Liver (tissue), 9 donors: ENCODE measurements around the gene MAP2K4. TPM values are rescaled to one million over a fixed set of nuclear protein-coding genes. Genes with fewer than 3 reads are reported as not detected.
"Not testable (repeated sequence)": the region's sequence is repeated elsewhere in the genome, so short reads cannot be mapped to it uniquely, and the experiment has no call there.

Experiments
- DNase-seq: peaks from one replicate; pipeline ENCODE4 v3.0.0-alpha.2; 2017; ENCODE audit warnings: low spot score
- H3K27ac ChIP-seq, 2 donors: one replicate each; pipeline ENCODE4 v1.7.0; 2013; ENCODE audit warnings: inconsistent platforms in 2 of 2, low read length in 2 of 2, control low read depth in 1 of 2, low read depth in 1 of 2, mild to moderate bottlenecking in 1 of 2
- H3K27me3 ChIP-seq, 4 donors: one replicate each; pipeline versions ENCODE4 v1.6.1 to v1.7.0; 2013; ENCODE audit warnings: low read length in 3 of 4, inconsistent platforms in 1 of 4, mild to moderate bottlenecking in 1 of 4, moderate library complexity in 1 of 4; ENCODE audit not compliant: control insufficient read depth in 4 of 4, insufficient read depth in 4 of 4
- H3K36me3 ChIP-seq, 4 donors: one replicate each; pipeline versions ENCODE4 v1.6.1 to v1.7.0; 2013; ENCODE audit warnings: low read length in 3 of 4, mild to moderate bottlenecking in 3 of 4, low read depth in 1 of 4, moderate library complexity in 1 of 4; ENCODE audit not compliant: control insufficient read depth in 4 of 4, insufficient read depth in 3 of 4
- H3K4me1 ChIP-seq, 4 donors: one replicate each; pipeline versions ENCODE4 v1.6.1 to v1.7.0; 2013; ENCODE audit warnings: low read length in 3 of 4, mild to moderate bottlenecking in 3 of 4, moderate library complexity in 1 of 4; ENCODE audit not compliant: control insufficient read depth in 4 of 4, insufficient read depth in 4 of 4
- H3K4me3 ChIP-seq, 3 donors: one replicate each; pipeline versions ENCODE4 v1.6.1 to v1.7.0; 2013; ENCODE audit warnings: low read length in 3 of 3, control low read depth in 1 of 3, low read depth in 1 of 3, mild to moderate bottlenecking in 1 of 3
- H3K9ac ChIP-seq, 2 donors: one replicate each; pipeline ENCODE4 v1.7.0; 2013; ENCODE audit warnings: low read length in 2 of 2, mild to moderate bottlenecking in 2 of 2, moderate library complexity in 2 of 2, control low read depth in 1 of 2, low read depth in 1 of 2
- H3K9me3 ChIP-seq, 4 donors: one replicate each; pipeline versions ENCODE4 v1.6.1 to v1.7.0; 2013; ENCODE audit warnings: low read length in 3 of 4; ENCODE audit not compliant: control insufficient read depth in 4 of 4
- EGR1 ChIP-seq, 2 donors: IDR thresholded peaks; 2 replicates each; pipeline ENCODE4 v1.6.1; 2016 to 2018; ENCODE audit warnings: antibody characterized with exemption in 2 of 2, low read depth in 2 of 2
- FOXA1 ChIP-seq: IDR thresholded peaks from 2 replicates; pipeline ENCODE4 v1.6.1; 2016; ENCODE audit warnings: antibody characterized with exemption
- FOXA2 ChIP-seq: IDR thresholded peaks from 2 replicates; pipeline ENCODE4 v1.6.1; 2016; ENCODE audit warnings: antibody characterized with exemption
- GABPA ChIP-seq, 2 donors: IDR thresholded peaks in 1 of 2; conservative IDR thresholded peaks in 1 of 2; 2 replicates each; pipeline ENCODE4 v1.6.1; 2016; ENCODE audit warnings: antibody characterized with exemption in 2 of 2, mild to moderate bottlenecking in 1 of 2, moderate library complexity in 1 of 2
- HNF4A ChIP-seq, 2 donors: conservative IDR thresholded peaks; 2 replicates each; pipeline ENCODE4 v1.6.1; 2016; ENCODE audit warnings: antibody characterized with exemption in 2 of 2, mild to moderate bottlenecking in 2 of 2
- NR2F2 ChIP-seq: IDR thresholded peaks from 2 replicates; pipeline ENCODE4 v1.6.1; 2016; ENCODE audit warnings: antibody characterized with exemption
- RAD21 ChIP-seq, 2 donors: IDR thresholded peaks; 2 replicates each; pipeline ENCODE4 v1.6.1; 2016; ENCODE audit warnings: antibody characterized with exemption in 2 of 2, mild to moderate bottlenecking in 2 of 2
- RXRA ChIP-seq, 2 donors: IDR thresholded peaks; 2 replicates each; pipeline ENCODE4 v1.6.1; 2017 to 2018; ENCODE audit warnings: antibody characterized with exemption in 2 of 2, mild to moderate bottlenecking in 1 of 2
- SP1 ChIP-seq: IDR thresholded peaks from 2 replicates; pipeline ENCODE4 v1.6.1; 2018; ENCODE audit warnings: antibody characterized with exemption, mild to moderate bottlenecking
- TAF1 ChIP-seq: conservative IDR thresholded peaks from 2 replicates; pipeline ENCODE4 v1.6.1; 2016; ENCODE audit warnings: antibody characterized with exemption, mild to moderate bottlenecking
- YY1 ChIP-seq: IDR thresholded peaks from 2 replicates; pipeline ENCODE4 v1.6.1; 2016; ENCODE audit warnings: antibody characterized with exemption, mild to moderate bottlenecking
- WGBS: extraction: QIAGEN DNeasy Blood & Tissue Kit; methylation state at CpG from one replicate; pipeline ENCODE4 v1.1.7; 2013; 5-methylcytosine and 5-hydroxymethylcytosine counted together
- polyA plus RNA-seq, 2 donors: library from polyadenylated mRNA; stranded (reverse) in 1 of 2; unstranded in 1 of 2; fragments of 200-250 nt in 1 of 2; fragments of >200 nt in 1 of 2; fragmentation: Nextera tagmentation in 1 of 2; extraction: Ambion mirVana in 1 of 2; gene quantifications; one replicate each; pipeline versions ENCODE4 v1.2.1 to v1.2.3, GENCODE V29; 2013 to 2015
- total RNA-seq, 2 donors: library from RNA; depleted of rRNA; stranded (reverse); fragments of >200 nt; gene quantifications; one replicate each; pipeline ENCODE4 v1.2.3, GENCODE V29; 2014
- TF ChIP-seq, protein P1 (sequence below): IDR thresholded peaks from 2 replicates; pipeline ENCODE4 v1.6.1; 2016; ENCODE audit warnings: antibody characterized with exemption, mild to moderate bottlenecking
- TF ChIP-seq, protein P2 (sequence below): IDR thresholded peaks from 2 replicates; pipeline ENCODE4 v1.6.1; 2016; ENCODE audit warnings: antibody characterized with exemption
- TF ChIP-seq, protein P3 (sequence below): IDR thresholded peaks from 2 replicates; pipeline ENCODE4 v1.6.1; 2016; ENCODE audit warnings: antibody characterized with exemption
- TF ChIP-seq, protein P4 (sequence below): IDR thresholded peaks from 2 replicates; pipeline ENCODE4 v1.6.1; 2016; ENCODE audit warnings: antibody characterized with exemption
- TF ChIP-seq, protein P5 (sequence below): fragments of 150-350 bp; IDR thresholded peaks from 2 replicates; pipeline ENCODE4 v1.5.1; 2017; ENCODE audit warnings: improper control_type of control experiment, low read depth, low read length; ENCODE audit not compliant: missing input control
- donor health status: healthy.
- donor health status: healthy.
- donor health status: healthy.
- donor health status: healthy.
- donor health status: healthy.

Gene MAP2K4
- total and polyA plus RNA-seq, 4 donors = 9.2 to 23.8 (median 14.7) TPM

DNA sequence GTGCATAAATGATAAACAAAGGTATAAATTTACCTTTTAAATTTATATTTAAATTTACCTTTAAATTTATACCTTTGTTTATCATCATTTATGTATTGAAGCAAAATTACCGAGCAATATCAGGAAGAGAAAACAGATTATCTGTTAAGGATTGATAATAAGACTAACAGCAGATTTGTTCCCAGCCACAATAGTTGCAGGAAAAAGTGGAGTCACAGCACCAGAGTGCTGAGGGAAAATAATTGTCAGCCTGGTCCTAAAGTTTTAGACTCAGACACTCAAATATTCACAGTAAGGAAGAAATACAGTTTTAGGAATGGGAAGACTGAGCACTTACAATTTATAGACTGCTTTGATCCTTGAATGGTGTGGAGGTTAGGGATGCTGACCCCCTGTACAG lies 117.2 kb downstream of the MAP2K4 start:
- WGBS = 97% methylated on average over 1 of the region's 1 CpG
- no peak for TF ChIP-seq RAD21 (IDR thresholded peaks at IDR 0.05)
- no peak for TF ChIP-seq TAF1
- TF ChIP-seq, protein P1, sequence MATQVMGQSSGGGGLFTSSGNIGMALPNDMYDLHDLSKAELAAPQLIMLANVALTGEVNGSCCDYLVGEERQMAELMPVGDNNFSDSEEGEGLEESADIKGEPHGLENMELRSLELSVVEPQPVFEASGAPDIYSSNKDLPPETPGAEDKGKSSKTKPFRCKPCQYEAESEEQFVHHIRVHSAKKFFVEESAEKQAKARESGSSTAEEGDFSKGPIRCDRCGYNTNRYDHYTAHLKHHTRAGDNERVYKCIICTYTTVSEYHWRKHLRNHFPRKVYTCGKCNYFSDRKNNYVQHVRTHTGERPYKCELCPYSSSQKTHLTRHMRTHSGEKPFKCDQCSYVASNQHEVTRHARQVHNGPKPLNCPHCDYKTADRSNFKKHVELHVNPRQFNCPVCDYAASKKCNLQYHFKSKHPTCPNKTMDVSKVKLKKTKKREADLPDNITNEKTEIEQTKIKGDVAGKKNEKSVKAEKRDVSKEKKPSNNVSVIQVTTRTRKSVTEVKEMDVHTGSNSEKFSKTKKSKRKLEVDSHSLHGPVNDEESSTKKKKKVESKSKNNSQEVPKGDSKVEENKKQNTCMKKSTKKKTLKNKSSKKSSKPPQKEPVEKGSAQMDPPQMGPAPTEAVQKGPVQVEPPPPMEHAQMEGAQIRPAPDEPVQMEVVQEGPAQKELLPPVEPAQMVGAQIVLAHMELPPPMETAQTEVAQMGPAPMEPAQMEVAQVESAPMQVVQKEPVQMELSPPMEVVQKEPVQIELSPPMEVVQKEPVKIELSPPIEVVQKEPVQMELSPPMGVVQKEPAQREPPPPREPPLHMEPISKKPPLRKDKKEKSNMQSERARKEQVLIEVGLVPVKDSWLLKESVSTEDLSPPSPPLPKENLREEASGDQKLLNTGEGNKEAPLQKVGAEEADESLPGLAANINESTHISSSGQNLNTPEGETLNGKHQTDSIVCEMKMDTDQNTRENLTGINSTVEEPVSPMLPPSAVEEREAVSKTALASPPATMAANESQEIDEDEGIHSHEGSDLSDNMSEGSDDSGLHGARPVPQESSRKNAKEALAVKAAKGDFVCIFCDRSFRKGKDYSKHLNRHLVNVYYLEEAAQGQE = no peak
- TF ChIP-seq HNF4A (conservative IDR thresholded peaks at IDR 0.05) = no peak
- no peak for TF ChIP-seq NR2F2
- no peak for TF ChIP-seq FOXA2
- TF ChIP-seq, protein P2, sequence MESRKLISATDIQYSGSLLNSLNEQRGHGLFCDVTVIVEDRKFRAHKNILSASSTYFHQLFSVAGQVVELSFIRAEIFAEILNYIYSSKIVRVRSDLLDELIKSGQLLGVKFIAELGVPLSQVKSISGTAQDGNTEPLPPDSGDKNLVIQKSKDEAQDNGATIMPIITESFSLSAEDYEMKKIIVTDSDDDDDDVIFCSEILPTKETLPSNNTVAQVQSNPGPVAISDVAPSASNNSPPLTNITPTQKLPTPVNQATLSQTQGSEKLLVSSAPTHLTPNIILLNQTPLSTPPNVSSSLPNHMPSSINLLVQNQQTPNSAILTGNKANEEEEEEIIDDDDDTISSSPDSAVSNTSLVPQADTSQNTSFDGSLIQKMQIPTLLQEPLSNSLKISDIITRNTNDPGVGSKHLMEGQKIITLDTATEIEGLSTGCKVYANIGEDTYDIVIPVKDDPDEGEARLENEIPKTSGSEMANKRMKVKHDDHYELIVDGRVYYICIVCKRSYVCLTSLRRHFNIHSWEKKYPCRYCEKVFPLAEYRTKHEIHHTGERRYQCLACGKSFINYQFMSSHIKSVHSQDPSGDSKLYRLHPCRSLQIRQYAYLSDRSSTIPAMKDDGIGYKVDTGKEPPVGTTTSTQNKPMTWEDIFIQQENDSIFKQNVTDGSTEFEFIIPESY = no peak
- TF ChIP-seq, protein P3, sequence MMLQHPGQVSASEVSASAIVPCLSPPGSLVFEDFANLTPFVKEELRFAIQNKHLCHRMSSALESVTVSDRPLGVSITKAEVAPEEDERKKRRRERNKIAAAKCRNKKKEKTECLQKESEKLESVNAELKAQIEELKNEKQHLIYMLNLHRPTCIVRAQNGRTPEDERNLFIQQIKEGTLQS = no peak
- TF ChIP-seq RXRA (IDR thresholded peaks at IDR 0.05) = no peak
- TF ChIP-seq, protein P4, sequence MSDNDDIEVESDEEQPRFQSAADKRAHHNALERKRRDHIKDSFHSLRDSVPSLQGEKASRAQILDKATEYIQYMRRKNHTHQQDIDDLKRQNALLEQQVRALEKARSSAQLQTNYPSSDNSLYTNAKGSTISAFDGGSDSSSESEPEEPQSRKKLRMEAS = no peak
- no peak for TF ChIP-seq FOXA1
- no peak for TF ChIP-seq SP1
- TF ChIP-seq EGR1 (IDR thresholded peaks at IDR 0.05; ENCODE audit: low read depth in 2 of 2) = no peak
- TF ChIP-seq, protein P5, sequence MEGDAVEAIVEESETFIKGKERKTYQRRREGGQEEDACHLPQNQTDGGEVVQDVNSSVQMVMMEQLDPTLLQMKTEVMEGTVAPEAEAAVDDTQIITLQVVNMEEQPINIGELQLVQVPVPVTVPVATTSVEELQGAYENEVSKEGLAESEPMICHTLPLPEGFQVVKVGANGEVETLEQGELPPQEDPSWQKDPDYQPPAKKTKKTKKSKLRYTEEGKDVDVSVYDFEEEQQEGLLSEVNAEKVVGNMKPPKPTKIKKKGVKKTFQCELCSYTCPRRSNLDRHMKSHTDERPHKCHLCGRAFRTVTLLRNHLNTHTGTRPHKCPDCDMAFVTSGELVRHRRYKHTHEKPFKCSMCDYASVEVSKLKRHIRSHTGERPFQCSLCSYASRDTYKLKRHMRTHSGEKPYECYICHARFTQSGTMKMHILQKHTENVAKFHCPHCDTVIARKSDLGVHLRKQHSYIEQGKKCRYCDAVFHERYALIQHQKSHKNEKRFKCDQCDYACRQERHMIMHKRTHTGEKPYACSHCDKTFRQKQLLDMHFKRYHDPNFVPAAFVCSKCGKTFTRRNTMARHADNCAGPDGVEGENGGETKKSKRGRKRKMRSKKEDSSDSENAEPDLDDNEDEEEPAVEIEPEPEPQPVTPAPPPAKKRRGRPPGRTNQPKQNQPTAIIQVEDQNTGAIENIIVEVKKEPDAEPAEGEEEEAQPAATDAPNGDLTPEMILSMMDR = no peak
- TF ChIP-seq YY1 = no peak
- no peak for TF ChIP-seq GABPA (IDR thresholded peaks at IDR 0.05 in 1 of 2, conservative IDR thresholded peaks at IDR 0.05 in 1 of 2)
- Histone ChIP-seq H3K4me1 (no peaks in the 10 kb centered on the region), H3K27me3 (no peaks in the 10 kb centered on the region), H3K9me3 (peaks cover 0 to 4% (median 0%) of the 10 kb centered on the region in 4 donors), H3K4me3 (no peak overlapping the region), H3K36me3 (peaks cover 1 to 45% (median 31%) of the 10 kb centered on the region in 4 donors), H3K9ac (no peak overlapping the region), H3K27ac (no peak overlapping the region)
- DNase-seq = no peak

DNA sequence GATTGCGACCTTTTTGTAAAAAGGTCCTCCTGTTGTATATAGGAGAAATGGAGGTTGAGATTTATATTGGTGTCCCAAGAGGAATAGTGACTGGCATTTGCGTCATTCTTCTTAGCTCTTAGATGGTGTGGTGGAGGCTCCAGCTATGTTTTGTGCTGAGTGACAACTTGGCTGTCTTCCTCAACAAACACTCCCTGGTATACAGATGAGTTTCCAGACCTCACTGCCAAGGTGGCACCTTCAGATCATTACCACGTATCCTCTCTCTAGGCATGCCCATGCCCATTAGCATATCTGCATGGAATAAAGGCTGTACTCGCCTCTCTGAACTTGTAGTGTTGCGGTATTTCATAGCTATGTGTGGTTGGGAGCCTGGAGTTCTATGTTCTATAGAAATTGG lies 120.0 kb downstream of the MAP2K4 start:
- Histone ChIP-seq H3K27ac (no peak overlapping the region), H3K27me3 (no peaks in the 10 kb centered on the region), H3K9me3 (peaks cover 0 to 4% (median 0%) of the 10 kb centered on the region in 4 donors), H3K36me3 (peaks cover 1 to 43% (median 33%) of the 10 kb centered on the region in 4 donors), H3K4me1 (no peaks in the 10 kb centered on the region), H3K4me3 (no peak overlapping the region), H3K9ac (no peak overlapping the region)
- DNase-seq = no peak
- 94% methylated on average over 5 of the region's 5 CpGs for WGBS
- TF ChIP-seq GABPA (IDR thresholded peaks at IDR 0.05 in 1 of 2, conservative IDR thresholded peaks at IDR 0.05 in 1 of 2) (no peak), FOXA1 (no peak)

DNA sequence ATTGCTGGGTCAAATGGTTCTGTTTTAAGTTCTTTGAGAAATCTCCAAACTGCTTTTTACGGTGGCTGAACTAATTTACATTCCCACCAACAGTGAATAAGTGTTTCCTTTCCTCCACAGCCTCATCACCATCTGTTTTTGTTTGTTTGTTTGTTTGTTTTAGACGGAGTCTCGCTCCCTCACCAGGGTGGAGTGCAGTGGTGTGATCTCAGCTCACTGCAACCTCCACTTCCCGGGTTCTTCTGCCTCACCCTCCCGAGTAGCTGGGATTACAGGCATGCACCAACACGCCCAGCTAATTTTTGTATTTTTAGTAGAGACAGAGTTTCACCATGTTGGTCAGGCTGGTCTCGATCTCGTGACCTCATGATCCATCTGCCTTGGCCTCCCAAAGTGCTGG lies 141.5 kb downstream of the MAP2K4 start:
- not testable (repeated sequence) for H3K9me3 ChIP-seq, H3K4me1 ChIP-seq, H3K27me3 ChIP-seq, H3K27ac ChIP-seq, H3K36me3 ChIP-seq, H3K9ac ChIP-seq, H3K4me3 ChIP-seq, DNase-seq
- 61% methylated on average over 8 of the region's 8 CpGs for WGBS
